ENCODE measurements around the gene KLHL22.
"Not testable (repeated sequence)": the region's sequence is repeated elsewhere in the genome, so short reads cannot be mapped to it uniquely, and the experiment has no call there.

Gene KLHL22

DNA sequence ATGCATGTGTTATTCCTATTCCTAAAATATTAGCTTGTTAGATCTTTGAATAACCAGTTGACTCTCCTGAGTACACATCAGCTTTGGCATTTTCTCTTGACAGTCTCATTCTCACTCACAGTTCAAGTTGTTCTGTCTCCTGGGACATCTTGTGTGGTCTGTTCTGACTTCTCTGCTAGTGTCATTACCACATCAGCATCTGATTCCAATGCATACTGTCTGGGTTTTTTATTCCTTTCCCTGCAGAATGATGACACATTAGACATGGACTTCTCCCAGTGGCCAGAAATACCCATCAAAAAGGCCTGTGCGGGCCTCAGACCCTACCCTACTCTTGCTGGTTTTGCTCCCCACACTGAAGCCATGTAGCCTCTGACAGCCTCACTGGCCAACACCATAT is 99.0 kb downstream of the KLHL22 start:
- TF ChIP-seq Cebpa-rat (IDR thresholded peaks at IDR 0.05) = no peak
- no peak overlapping the region for H3K27ac ChIP-seq
- H3K4me3 ChIP-seq = no peak overlapping the region
- H3K36me3 ChIP-seq = peaks cover 16% of the 10 kb centered on the region; the same call in 1 of the 2 replicates
- H3K27me3 ChIP-seq = no peaks in the 10 kb centered on the region
- peak overlapping the region; percentile 98 for H3K4me2 ChIP-seq
- peaks cover 56% of the 10 kb centered on the region for H3K4me1 ChIP-seq
- H4K20me1 ChIP-seq = peaks cover 72% of the 10 kb centered on the region
- no peaks in the 10 kb centered on the region for H3K9me3 ChIP-seq
- no peak overlapping the region for H3K9ac ChIP-seq

DNA sequence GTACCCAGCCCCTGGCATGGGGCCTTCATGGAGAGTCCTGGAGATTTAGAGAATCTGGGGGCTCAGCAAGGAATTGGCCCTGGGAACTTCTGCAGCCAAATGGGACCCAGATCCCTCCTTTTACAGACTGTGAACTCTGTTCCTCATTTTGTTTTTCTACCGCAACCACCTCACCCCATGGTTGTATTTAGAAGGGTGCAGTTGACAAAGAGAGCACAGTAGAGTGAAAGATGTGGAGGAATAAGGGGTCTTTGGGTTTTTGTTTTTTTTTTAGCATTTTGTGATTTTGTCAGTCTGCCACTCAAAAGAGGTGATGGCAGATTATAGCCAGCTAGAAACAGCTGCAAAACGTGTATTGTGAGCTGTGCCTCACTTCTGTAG is 99.7 kb downstream of the KLHL22 start:
- Histone ChIP-seq H3K9me3 (no peaks in the 10 kb centered on the region), H3K27me3 (no peaks in the 10 kb centered on the region), H3K9ac (peak overlapping the region; percentile 93), H3K4me2 (peak overlapping the region; percentile 98), H3K36me3 (peaks cover 8% of the 10 kb centered on the region; the same call in 1 of the 2 replicates), H3K27ac (no peak overlapping the region), H3K4me1 (peaks cover 51% of the 10 kb centered on the region), H4K20me1 (peaks cover 65% of the 10 kb centered on the region), H3K4me3 (peak overlapping the region; percentile 87)
- no peak for TF ChIP-seq Cebpa-rat (IDR thresholded peaks at IDR 0.05)

DNA sequence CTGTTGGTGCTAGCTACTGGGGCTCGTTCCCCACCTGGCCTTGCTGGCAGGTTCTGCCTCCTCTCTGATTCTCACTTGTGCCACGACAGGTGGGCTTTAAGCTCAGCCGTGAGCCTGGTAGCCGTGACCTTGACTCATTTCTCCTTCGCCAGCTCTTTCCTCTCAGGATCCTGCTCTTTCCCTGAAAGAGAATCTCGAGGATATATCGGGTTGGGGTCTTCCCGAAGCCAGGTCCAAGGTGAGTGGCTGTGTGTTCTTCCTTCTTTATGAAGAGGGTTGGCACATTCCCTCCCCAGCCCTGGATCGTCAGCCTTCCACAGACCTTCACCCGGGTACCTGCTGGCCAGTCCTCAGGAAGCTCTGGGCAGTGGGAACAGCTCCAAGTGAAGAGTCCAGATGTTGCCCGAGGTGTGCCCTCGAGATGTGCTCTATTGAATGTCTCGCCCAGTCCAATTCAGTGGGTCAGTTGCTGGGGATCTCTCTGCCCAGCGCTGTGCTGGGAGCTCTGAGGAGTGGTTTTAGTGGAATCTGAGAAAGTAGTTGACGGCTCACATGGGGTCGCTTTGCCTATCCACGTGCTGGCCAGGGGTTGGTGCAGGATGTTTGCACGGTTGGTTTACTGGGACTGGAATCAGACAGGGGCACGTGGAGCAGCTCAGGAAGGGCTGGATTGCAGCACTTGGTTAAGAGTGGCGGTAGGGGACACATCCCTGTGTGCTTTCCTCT is 100.3 kb downstream of the KLHL22 start:
- H3K27me3 ChIP-seq = no peaks in the 10 kb centered on the region
- H3K9ac ChIP-seq = peak overlapping the region; percentile 93
- peaks cover 45% of the 10 kb centered on the region for H3K4me1 ChIP-seq
- H3K4me3 ChIP-seq = peak overlapping the region; percentile 87
- H3K27ac ChIP-seq = no peak overlapping the region
- peaks cover 60% of the 10 kb centered on the region for H4K20me1 ChIP-seq
- TF ChIP-seq Cebpa-rat (IDR thresholded peaks at IDR 0.05) = no peak
- peak overlapping the region; percentile 98 for H3K4me2 ChIP-seq
- H3K9me3 ChIP-seq = no peaks in the 10 kb centered on the region
- H3K36me3 ChIP-seq = peaks cover 3% of the 10 kb centered on the region; the same call in 1 of the 2 replicates

DNA sequence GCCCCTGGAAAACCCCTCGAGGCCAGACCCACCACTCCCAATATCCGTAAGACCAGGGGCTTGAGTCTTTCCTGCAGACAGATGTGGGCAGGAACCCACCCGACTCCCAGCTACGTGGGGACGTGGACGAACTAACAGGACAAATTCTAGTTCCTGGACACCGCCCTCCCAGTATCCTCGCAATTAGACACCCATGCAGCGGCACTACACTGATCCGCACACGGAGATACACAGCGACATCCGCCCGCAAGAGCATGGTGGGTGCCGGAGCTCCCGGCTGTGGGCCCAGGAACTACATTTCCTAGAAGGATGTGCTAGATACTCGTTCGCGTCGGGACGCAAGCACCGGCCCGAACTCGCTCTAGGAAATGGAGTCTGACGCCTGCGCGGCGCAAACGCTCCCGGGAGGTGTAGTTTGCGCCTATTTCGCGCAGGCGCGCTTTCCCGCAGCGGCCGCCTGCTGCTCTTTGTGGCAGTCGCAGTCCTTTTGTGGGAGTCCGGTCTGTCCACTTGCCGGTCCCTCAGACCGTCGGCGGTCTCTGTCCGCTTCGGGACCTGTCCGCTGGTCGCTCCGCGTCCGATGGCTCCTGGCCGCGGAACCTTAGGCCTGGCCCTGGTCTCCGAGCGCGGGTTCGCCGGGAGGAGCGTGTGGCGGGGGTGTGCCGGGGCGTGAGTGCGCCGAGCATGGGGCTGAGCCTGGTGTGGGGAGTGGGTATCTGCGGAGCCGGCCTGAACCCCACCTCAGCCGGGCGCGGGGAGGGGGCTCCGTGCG is 101.7 kb downstream of the KLHL22 start, which contains the start of gene ZNF74:
Gene ZNF74 (plus strand): TSS at position 447 of the 772 bp plus-strand sequence. CDS start 478 bp downstream, outside the sequence.
- peak within 1 kb of the TSS; percentile 93 for H3K9ac ChIP-seq
- no peak for TF ChIP-seq Cebpa-rat (IDR thresholded peaks at IDR 0.05)
- H4K20me1 ChIP-seq = peaks cover 45% of the 10 kb centered on the region
- H3K27ac ChIP-seq = peak within 1 kb of the TSS; percentile 91
- H3K4me3 ChIP-seq = peak within 1 kb of the TSS; percentile 87
- peak within 1 kb of the TSS; percentile 98 for H3K4me2 ChIP-seq
- H3K9me3 ChIP-seq = peaks cover 7% of the 10 kb centered on the region
- H3K36me3 ChIP-seq = no peaks in the 10 kb centered on the region
- H3K4me1 ChIP-seq = peaks cover 38% of the 10 kb centered on the region
- no peaks in the 10 kb centered on the region for H3K27me3 ChIP-seq

DNA sequence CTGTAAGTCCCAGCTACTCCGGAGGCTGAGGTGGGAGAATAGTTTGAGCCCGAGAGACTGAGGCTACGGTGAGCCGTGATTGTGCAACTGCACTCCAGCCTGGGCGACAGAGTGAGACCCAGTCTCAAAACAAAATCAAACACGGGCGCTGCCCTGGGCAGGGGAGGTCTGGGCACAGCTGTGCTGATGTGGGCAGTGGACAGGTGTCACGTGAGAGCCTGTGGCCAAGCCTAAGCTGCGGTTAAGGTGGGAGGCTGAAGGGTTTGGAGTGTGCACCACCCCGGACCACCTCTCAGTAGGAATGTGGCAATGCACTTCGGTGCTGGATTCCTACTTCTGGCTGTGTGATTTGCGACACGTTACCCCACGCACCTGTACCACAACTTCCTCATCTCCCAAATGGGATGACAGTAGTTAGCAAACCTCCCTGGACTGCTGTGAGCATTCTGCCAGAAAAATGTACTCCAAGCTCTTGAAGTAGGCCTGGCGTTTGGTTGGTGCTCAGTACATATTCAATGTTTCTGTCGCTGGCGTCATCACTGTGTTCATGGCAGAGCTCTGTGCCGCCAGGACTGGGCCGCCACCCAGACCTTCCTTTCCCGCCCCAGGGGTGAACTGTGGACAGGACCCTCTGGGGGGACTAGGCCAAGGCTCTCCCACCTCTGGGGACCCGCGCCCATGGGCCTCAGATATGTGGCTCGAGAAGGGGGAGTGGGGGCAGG is 102.5 kb downstream of the KLHL22 start:
- Histone ChIP-seq H3K9ac (peak overlapping the region; percentile 93), H3K4me1 (peaks cover 38% of the 10 kb centered on the region), H3K27me3 (no peaks in the 10 kb centered on the region), H3K4me3 (peak overlapping the region; percentile 87), H3K36me3 (no peaks in the 10 kb centered on the region), H3K4me2 (peak overlapping the region; percentile 98), H3K9me3 (peaks cover 7% of the 10 kb centered on the region), H4K20me1 (peaks cover 38% of the 10 kb centered on the region), H3K27ac (peak overlapping the region; percentile 91)
- no peak for TF ChIP-seq Cebpa-rat (IDR thresholded peaks at IDR 0.05)

DNA sequence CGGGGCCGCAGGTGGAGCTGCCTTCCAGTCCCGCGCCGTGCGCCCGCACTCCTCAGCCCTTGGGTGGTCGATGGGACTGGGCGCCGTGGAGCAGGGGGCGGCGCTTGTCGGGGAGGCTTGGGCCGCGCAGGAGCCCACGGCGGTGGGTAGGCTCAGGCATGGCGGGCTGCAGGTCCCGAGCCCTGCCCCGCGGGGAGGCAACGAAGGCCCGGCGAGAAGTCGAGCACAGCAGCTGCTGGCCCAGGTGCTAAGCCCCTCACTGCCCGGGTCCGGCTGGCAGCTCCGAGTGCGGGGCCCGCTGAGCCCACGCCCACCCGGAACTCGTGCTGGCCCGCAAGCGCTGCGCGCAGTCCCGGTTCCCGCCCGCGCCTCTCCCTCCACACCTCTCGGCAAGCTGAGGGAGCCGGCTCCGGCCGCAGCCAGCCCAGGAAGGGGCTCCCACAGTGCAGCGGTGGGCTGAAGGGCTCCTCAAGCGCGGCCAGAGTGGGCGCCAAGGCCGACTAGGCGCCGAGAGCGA is 103.2 kb downstream of the KLHL22 start:
- H3K4me2 ChIP-seq, H3K27ac ChIP-seq, H3K4me3 ChIP-seq, H3K9ac ChIP-seq, H3K9me3 ChIP-seq, H3K36me3 ChIP-seq, H3K27me3 ChIP-seq: not testable (repeated sequence)
- peaks cover 38% of the 10 kb centered on the region for H3K4me1 ChIP-seq
- H4K20me1 ChIP-seq = peaks cover 31% of the 10 kb centered on the region

Measured in BLaER1 (cell line).